Measurements from ENCODE around the gene F2RL2.

- TF ChIP-seq, protein P1, sequence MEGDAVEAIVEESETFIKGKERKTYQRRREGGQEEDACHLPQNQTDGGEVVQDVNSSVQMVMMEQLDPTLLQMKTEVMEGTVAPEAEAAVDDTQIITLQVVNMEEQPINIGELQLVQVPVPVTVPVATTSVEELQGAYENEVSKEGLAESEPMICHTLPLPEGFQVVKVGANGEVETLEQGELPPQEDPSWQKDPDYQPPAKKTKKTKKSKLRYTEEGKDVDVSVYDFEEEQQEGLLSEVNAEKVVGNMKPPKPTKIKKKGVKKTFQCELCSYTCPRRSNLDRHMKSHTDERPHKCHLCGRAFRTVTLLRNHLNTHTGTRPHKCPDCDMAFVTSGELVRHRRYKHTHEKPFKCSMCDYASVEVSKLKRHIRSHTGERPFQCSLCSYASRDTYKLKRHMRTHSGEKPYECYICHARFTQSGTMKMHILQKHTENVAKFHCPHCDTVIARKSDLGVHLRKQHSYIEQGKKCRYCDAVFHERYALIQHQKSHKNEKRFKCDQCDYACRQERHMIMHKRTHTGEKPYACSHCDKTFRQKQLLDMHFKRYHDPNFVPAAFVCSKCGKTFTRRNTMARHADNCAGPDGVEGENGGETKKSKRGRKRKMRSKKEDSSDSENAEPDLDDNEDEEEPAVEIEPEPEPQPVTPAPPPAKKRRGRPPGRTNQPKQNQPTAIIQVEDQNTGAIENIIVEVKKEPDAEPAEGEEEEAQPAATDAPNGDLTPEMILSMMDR (IDR thresholded peaks at IDR 0.05; ENCODE audit: poor library complexity, severe bottlenecking), result no peak
- no peak for TF ChIP-seq EZH2 (IDR thresholded peaks at IDR 0.05; ENCODE audit: borderline replicate concordance, insufficient read depth, low read length, poor library complexity, severe bottlenecking)
- no peak for TF ChIP-seq REST (IDR thresholded peaks at IDR 0.05; ENCODE audit: borderline replicate concordance)
- TF ChIP-seq POLR2AphosphoS5 (IDR thresholded peaks at IDR 0.05), result no peak
- TF ChIP-seq MXI1 (conservative IDR thresholded peaks at IDR 0.05; ENCODE audit: poor library complexity, severe bottlenecking), result no peak
- no peak for TF ChIP-seq EP300 (conservative IDR thresholded peaks at IDR 0.05; ENCODE audit: poor library complexity, severe bottlenecking)
- TF ChIP-seq TAF1 (IDR thresholded peaks at IDR 0.05; ENCODE audit: low read depth), result no peak
Measured at GRCh38 chr5:76637490-76637889, 14.3 kb upstream of the F2RL2 start.

All from neural cell (in vitro differentiated cells).